Retinal pigment epithelial cell (primary cell): ENCODE measurements around the gene LY6G5B.
A peak's percentile ranks its signal among the peaks of the same experiment; 100 is the strongest.

Experiments used
- DNase-seq: peaks from one replicate; pipeline ENCODE4 v3.0.0-alpha.2; 2010; ENCODE audit warnings: low read depth
- H3K4me3 ChIP-seq: 2 replicates; pipeline ENCODE4 v1.5.1; 2011; ENCODE audit warnings: mild to moderate bottlenecking, low read length, control low read depth, moderate library complexity
- TF ChIP-seq, protein P1 (sequence below): conservative IDR thresholded peaks from 2 replicates; pipeline ENCODE4 v1.5.1; 2011; ENCODE audit warnings: low read depth, low read length, control low read depth, inconsistent platforms

Gene LY6G5B

DNA sequence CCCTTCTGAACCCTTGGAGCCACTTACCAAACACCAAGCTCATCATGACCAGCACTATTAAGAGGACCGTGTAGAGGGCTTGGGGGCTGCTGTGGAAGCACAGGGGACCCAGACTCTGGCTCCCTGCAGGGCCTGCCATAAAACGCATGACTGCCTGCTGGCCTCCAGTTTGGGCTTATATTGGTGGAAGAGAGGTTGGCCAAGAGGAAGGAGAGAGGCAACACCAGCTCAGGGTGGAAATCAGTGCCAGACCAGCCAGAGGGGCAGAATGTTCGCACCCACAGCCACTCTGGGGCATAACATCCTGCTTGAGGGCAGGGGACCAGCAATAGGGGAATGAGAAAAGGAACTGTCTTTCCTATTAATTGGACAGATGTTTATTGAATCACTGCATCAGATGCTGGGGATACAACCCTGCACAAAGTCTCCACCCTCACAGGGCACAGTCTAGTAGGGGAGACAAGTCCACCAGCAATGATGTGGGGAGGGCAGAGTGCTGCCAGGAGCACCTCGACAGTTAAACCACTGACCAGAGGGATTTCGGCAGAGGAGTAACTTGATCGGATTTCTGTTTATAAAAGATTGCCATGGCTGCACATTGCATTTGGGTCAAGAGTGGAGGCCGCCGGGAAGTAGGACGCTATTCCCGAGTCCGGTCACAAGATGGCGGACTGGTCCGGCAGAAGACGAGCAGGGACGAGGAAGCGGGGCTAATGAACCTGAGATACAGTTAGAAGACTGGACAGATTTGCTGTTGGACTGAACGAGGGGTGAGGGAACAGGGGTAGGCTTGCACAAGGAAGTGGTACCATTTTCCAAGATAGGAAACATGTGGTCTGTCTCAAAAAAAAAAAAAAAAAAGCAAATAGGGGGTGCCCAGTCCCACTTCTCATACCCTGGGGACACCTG lies 10.7 kb downstream of the LY6G5B start, which contains the start of gene LY6G5C:
TSS of gene LY6G5C (minus strand) at position 842 of the 909 bp plus-strand sequence. CDS start at position 148, 694 bp downstream.
- peak within 1 kb of the TSS; percentile 51 for H3K4me3 ChIP-seq
- TF ChIP-seq, protein P1, sequence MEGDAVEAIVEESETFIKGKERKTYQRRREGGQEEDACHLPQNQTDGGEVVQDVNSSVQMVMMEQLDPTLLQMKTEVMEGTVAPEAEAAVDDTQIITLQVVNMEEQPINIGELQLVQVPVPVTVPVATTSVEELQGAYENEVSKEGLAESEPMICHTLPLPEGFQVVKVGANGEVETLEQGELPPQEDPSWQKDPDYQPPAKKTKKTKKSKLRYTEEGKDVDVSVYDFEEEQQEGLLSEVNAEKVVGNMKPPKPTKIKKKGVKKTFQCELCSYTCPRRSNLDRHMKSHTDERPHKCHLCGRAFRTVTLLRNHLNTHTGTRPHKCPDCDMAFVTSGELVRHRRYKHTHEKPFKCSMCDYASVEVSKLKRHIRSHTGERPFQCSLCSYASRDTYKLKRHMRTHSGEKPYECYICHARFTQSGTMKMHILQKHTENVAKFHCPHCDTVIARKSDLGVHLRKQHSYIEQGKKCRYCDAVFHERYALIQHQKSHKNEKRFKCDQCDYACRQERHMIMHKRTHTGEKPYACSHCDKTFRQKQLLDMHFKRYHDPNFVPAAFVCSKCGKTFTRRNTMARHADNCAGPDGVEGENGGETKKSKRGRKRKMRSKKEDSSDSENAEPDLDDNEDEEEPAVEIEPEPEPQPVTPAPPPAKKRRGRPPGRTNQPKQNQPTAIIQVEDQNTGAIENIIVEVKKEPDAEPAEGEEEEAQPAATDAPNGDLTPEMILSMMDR = peak; percentile 65

GRCh38 chr6:31681135-31681671 lies 11.4 kb downstream of the LY6G5B start:
- TF ChIP-seq, protein P1 = peak; percentile 20
- H3K4me3 ChIP-seq = peak overlapping the region; percentile 51
- DNase-seq = no peak

More for the DNA sequence above, 10.7 kb downstream of the LY6G5B start, which contains the start of gene LY6G5C:
- DNase-seq = peak; percentile 69

- TF ChIP-seq, protein P1 = no peak
- no peak for DNase-seq
- H3K4me3 ChIP-seq = peak overlapping the region; percentile 59
Observed at GRCh38 chr6:31683591-31683990, 13.8 kb downstream of the LY6G5B start.

DNA sequence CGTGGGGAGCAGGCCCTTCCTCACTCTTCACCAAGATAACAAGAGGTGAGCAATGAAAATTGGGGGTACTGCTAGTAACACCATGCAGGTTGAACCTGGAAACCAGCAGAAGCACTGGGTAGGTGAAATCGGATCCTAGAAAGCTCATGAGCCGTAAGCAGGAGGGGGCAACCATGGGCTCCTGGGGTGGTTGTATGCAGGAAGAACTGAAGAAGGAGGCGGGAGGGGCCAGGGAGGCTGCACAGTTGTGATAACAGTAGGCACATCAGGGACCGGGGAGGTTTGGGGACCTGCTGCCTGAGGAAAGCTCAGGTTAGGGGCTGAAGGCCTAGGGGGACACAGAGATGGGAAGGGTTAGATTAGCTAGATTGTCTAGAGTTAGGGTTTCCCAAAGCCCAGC lies 16.7 kb downstream of the LY6G5B start:
- no peak for DNase-seq
- no peak overlapping the region for H3K4me3 ChIP-seq
- TF ChIP-seq, protein P1 = no peak

GRCh38 chr6:31687321-31687720 lies 17.5 kb downstream of the LY6G5B start:
- DNase-seq = no peak
- H3K4me3 ChIP-seq = no peak overlapping the region
- TF ChIP-seq, protein P1 = no peak

- TF ChIP-seq, protein P1 = no peak
- no peak overlapping the region for H3K4me3 ChIP-seq
- DNase-seq = no peak
Observed at GRCh38 chr6:31687860-31688693, 18.3 kb downstream of the LY6G5B start.
